H9 (cell line): ENCODE results near the gene FRAT1. TPM values are rescaled to one million over a fixed set of nuclear protein-coding genes. Genes with fewer than 3 reads are reported as not detected.

Experiments used
- DNase-seq: peaks from one replicate; pipeline ENCODE4 v3.0.0-alpha.2; 2017
- H2AFZ ChIP-seq: one replicate; pipeline ENCODE4 v1.6.1; 2013; ENCODE audit warnings: mild to moderate bottlenecking, low read length, control low read depth, moderate library complexity
- H2AK5ac ChIP-seq: 2 replicates; pipeline ENCODE4 v1.6.1; 2013; ENCODE audit warnings: low read length, control low read depth, mixed read lengths; ENCODE audit not compliant: insufficient read length
- H2BK120ac ChIP-seq: one replicate; pipeline ENCODE4 v1.6.1; 2013; ENCODE audit warnings: low read depth, mild to moderate bottlenecking, low read length, control low read depth, inconsistent platforms; ENCODE audit not compliant: poor library complexity, severe bottlenecking
- H2BK12ac ChIP-seq: 2 replicates; pipeline ENCODE4 v1.6.1; 2013; ENCODE audit warnings: low read length, control low read depth, mixed read lengths, low read depth; ENCODE audit not compliant: insufficient read length
- H2BK15ac ChIP-seq: 2 replicates; pipeline ENCODE4 v1.6.1; 2013; ENCODE audit warnings: low read depth, low read length, control low read depth
- H2BK20ac ChIP-seq: one replicate; pipeline ENCODE4 v1.6.1; 2013; ENCODE audit warnings: low read depth, mild to moderate bottlenecking, low read length, control low read depth, inconsistent platforms; ENCODE audit not compliant: poor library complexity, severe bottlenecking
- H2BK5ac ChIP-seq: 2 replicates; pipeline ENCODE4 v1.6.1; 2013; ENCODE audit warnings: low read length, control low read depth, mixed read lengths; ENCODE audit not compliant: insufficient read length
- H3K14ac ChIP-seq: 2 replicates; pipeline ENCODE4 v1.6.1; 2013; ENCODE audit warnings: low read length, control low read depth; ENCODE audit not compliant: insufficient read depth
- H3K18ac ChIP-seq: 2 replicates; pipeline ENCODE4 v1.6.1; 2013; ENCODE audit warnings: low read depth, mild to moderate bottlenecking, mixed read lengths, low read length, control low read depth; ENCODE audit not compliant: insufficient read length
- H3K23ac ChIP-seq: 2 replicates; pipeline ENCODE4 v1.6.1; 2013; ENCODE audit warnings: low read length, control low read depth, mixed read lengths, low read depth; ENCODE audit not compliant: insufficient read length
- H3K23me2 ChIP-seq: 2 replicates; pipeline ENCODE4 v1.6.1; 2013; ENCODE audit warnings: low read depth, mild to moderate bottlenecking, mixed read lengths, low read length, control low read depth; ENCODE audit not compliant: insufficient read length, poor library complexity, severe bottlenecking
- H3K27ac ChIP-seq: 2 replicates; pipeline ENCODE4 v1.5.1; 2013; ENCODE audit warnings: low read length, control low read depth, mixed read lengths, low read depth; ENCODE audit not compliant: insufficient read length
- H3K27me3 ChIP-seq: 2 replicates; pipeline ENCODE4 v1.6.1; 2013; ENCODE audit warnings: low read length, control low read depth, inconsistent platforms; ENCODE audit not compliant: insufficient read depth
- H3K4ac ChIP-seq: 2 replicates; pipeline ENCODE4 v1.6.1; 2013; ENCODE audit warnings: low read depth, mild to moderate bottlenecking, control low read depth, inconsistent platforms, low read length, moderate library complexity
- H3K4me1 ChIP-seq: 2 replicates; pipeline ENCODE4 v1.6.1; 2013; ENCODE audit warnings: low read length, control low read depth, inconsistent platforms; ENCODE audit not compliant: insufficient read depth
- H3K4me2 ChIP-seq: 2 replicates; pipeline ENCODE4 v1.6.1; 2013; ENCODE audit warnings: low read length, control low read depth, mixed read lengths; ENCODE audit not compliant: insufficient read length, insufficient read depth
- H3K56ac ChIP-seq: 2 replicates; pipeline ENCODE4 v1.6.1; 2013; ENCODE audit warnings: low read depth, mild to moderate bottlenecking, mixed read lengths, low read length, control low read depth; ENCODE audit not compliant: insufficient read length
- H3K79me1 ChIP-seq: 2 replicates; pipeline ENCODE4 v1.6.1; 2013; ENCODE audit warnings: low read depth, mild to moderate bottlenecking, moderate library complexity, low read length, control low read depth, inconsistent platforms; ENCODE audit not compliant: insufficient read depth, poor library complexity, severe bottlenecking
- H3K79me2 ChIP-seq: 2 replicates; pipeline ENCODE4 v1.6.1; 2013; ENCODE audit warnings: low read length, control low read depth, inconsistent platforms; ENCODE audit not compliant: insufficient read depth
- H3K9ac ChIP-seq: 2 replicates; pipeline ENCODE4 v1.6.1; 2013; ENCODE audit warnings: low read length, control low read depth, mixed read lengths; ENCODE audit not compliant: insufficient read length; ENCODE audit errors: extremely low read depth
- H3K9me3 ChIP-seq: one replicate; pipeline ENCODE4 v1.6.1; 2013; ENCODE audit warnings: low read depth, low read length, inconsistent platforms; ENCODE audit not compliant: control insufficient read depth
- H3T11ph ChIP-seq: one replicate; pipeline ENCODE4 v1.6.1; 2013; ENCODE audit warnings: mild to moderate bottlenecking, low read length, control low read depth, inconsistent platforms
- H4K20me1 ChIP-seq: one replicate; pipeline ENCODE4 v1.6.1; 2013; ENCODE audit not compliant: control insufficient read depth, insufficient read length, insufficient read depth
- H4K5ac ChIP-seq: 2 replicates; pipeline ENCODE4 v1.6.1; 2013; ENCODE audit warnings: low read depth, mild to moderate bottlenecking, mixed read lengths, low read length, control low read depth; ENCODE audit not compliant: insufficient read length
- H4K8ac ChIP-seq: replicated peaks from 2 replicates; pipeline ENCODE4 v1.6.1; 2013; ENCODE audit warnings: low read length, control low read depth, mixed read lengths, low read depth; ENCODE audit not compliant: insufficient read length
- H4K91ac ChIP-seq: 2 replicates; pipeline ENCODE4 v1.6.1; 2013; ENCODE audit warnings: low read depth, mild to moderate bottlenecking, moderate library complexity, mixed read lengths, low read length, control low read depth; ENCODE audit not compliant: insufficient read length
- H3K27ac Mint-ChIP-seq, 3 experiments: 2 replicates in 2 of 3; 3 replicates in 1 of 3; pipeline ENCODE4 v1.8.0; 2020 to 2021; ENCODE audit warnings: mixed read lengths in 3 of 3, mild to moderate bottlenecking in 1 of 3, moderate library complexity in 1 of 3
- H3K27me3 Mint-ChIP-seq: 2 replicates; pipeline ENCODE4 v1.8.0; 2021; ENCODE audit warnings: low read depth, mild to moderate bottlenecking, moderate library complexity, mixed read lengths
- H3K36me3 Mint-ChIP-seq, 3 experiments: 2 replicates in 2 of 3; 3 replicates in 1 of 3; pipeline ENCODE4 v1.8.0; 2020 to 2021; ENCODE audit warnings: low read depth in 3 of 3, mixed read lengths in 3 of 3; ENCODE audit not compliant: insufficient read depth in 1 of 3
- H3K4me1 Mint-ChIP-seq, 2 experiments: 2 replicates each; pipeline ENCODE4 v1.8.0; 2020; ENCODE audit warnings: mixed read lengths in 2 of 2
- H3K4me3 Mint-ChIP-seq, 2 experiments: 2 replicates in 1 of 2; 3 replicates in 1 of 2; pipeline ENCODE4 v1.8.0; 2020 to 2021; ENCODE audit warnings: mild to moderate bottlenecking in 2 of 2, mixed read lengths in 2 of 2, moderate library complexity in 1 of 2
- H3K9me3 Mint-ChIP-seq, 2 experiments: 2 replicates in 1 of 2; 3 replicates in 1 of 2; pipeline ENCODE4 v1.8.0; 2020; ENCODE audit warnings: mild to moderate bottlenecking in 2 of 2, mixed read lengths in 2 of 2, moderate library complexity in 1 of 2
- WGBS: extraction: QIAGEN DNeasy Blood & Tissue Kit; methylation state at CpG from one replicate; pipeline ENCODE4 v1.1.7; 2013; ENCODE audit warnings: missing lambda C conversion rate, low lambda C conversion rate, mixed read lengths; ENCODE audit not compliant: insufficient read length; ENCODE audit errors: extremely low coverage; 5-methylcytosine and 5-hydroxymethylcytosine counted together
- total RNA-seq: library from RNA; stranded (reverse); gene quantifications from 2 replicates; pipeline ENCODE4 v1.2.1, GENCODE V29; 2021
- TF ChIP-seq, protein P1 (sequence below): fragments of 200-600 bp; sonication (generic); conservative IDR thresholded peaks from 3 replicates; pipeline ENCODE4 v1.8.0; 2021; ENCODE audit warnings: antibody characterized with exemption, mild to moderate bottlenecking

FRAT1 gene
- total RNA-seq, 1 experiment from 2014 or later = 7.3 TPM

DNA sequence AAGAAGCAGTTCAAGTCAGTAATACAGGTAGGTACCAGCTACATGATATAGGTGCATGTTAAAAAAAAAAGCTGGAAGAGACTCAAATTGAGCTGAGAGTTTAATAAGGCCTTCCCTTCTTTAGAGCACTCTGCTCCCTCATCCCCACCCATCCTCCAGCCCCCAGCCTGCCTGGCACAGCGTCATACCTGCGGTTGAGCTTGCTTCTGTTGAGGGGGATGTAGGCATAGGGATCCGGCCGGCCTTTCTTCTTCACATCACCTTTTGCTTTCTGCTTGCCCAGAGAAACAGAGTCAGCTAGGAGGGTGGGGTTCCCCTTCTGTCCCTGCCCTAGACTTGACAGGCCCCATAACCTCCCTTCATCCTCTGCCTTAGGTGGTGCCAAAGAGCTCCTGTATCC is 39.3 kb downstream of the FRAT1 start:
- Histone ChIP-seq H3K27ac (no peak overlapping the region), H3K9me3 (no peaks in the 10 kb centered on the region), H4K8ac (no peak overlapping the region), H4K20me1 (no peaks in the 10 kb centered on the region), H3K18ac (no peak overlapping the region), H4K5ac (no peak overlapping the region), H3T11ph (no peak overlapping the region), H2AK5ac (no peak overlapping the region), H2BK15ac (no peak overlapping the region), H2AFZ (no peak overlapping the region), H3K4me2 (no peak overlapping the region), H3K79me1 (no peaks in the 10 kb centered on the region), H3K4me1 (no peaks in the 10 kb centered on the region), H3K79me2 (no peaks in the 10 kb centered on the region), H3K23ac (no peak overlapping the region), H3K14ac (no peak overlapping the region), H4K91ac (no peak overlapping the region), H3K27me3 (no peaks in the 10 kb centered on the region), H2BK20ac (no peak overlapping the region), H3K9ac (no peak overlapping the region), H2BK12ac (no peak overlapping the region), H2BK120ac (no peak overlapping the region), H2BK5ac (no peak overlapping the region), H3K56ac (no peak overlapping the region), H3K4ac (no peak overlapping the region), H3K23me2 (no peaks in the 10 kb centered on the region)
- TF ChIP-seq, protein P1, sequence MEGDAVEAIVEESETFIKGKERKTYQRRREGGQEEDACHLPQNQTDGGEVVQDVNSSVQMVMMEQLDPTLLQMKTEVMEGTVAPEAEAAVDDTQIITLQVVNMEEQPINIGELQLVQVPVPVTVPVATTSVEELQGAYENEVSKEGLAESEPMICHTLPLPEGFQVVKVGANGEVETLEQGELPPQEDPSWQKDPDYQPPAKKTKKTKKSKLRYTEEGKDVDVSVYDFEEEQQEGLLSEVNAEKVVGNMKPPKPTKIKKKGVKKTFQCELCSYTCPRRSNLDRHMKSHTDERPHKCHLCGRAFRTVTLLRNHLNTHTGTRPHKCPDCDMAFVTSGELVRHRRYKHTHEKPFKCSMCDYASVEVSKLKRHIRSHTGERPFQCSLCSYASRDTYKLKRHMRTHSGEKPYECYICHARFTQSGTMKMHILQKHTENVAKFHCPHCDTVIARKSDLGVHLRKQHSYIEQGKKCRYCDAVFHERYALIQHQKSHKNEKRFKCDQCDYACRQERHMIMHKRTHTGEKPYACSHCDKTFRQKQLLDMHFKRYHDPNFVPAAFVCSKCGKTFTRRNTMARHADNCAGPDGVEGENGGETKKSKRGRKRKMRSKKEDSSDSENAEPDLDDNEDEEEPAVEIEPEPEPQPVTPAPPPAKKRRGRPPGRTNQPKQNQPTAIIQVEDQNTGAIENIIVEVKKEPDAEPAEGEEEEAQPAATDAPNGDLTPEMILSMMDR = no peak
- Mint-ChIP-seq H3K4me1 (peaks cover 9 to 12% of the 10 kb centered on the region in 2 experiments), H3K9me3 (no peaks in the 10 kb centered on the region), H3K4me3 (no peak overlapping the region), H3K27ac (peak overlapping the region in 1 of 3 experiments; percentile 70; a peak in 1 of 7 replicates), H3K27me3 (no peaks in the 10 kb centered on the region; the same call in 1 of the 2 replicates), H3K36me3 (peaks cover 22 to 77% (median 35%) of the 10 kb centered on the region in 3 experiments; a peak in 6 of 7 replicates)
- no CpG with 5 or more reads among the region's 4 CpGs for WGBS
- DNase-seq = no peak
